IMR-90 (cell line): ENCODE data around the gene IGSF9B. TPM values are rescaled to one million over a fixed set of nuclear protein-coding genes. Genes with fewer than 3 reads are reported as not detected.

Experiments used
- ATAC-seq: fragments of 200-7000 bp; cut with Tn5 transposase; 2 replicates; pipeline ENCODE4 v1.9.1; 2020; ENCODE audit warnings: low read depth, mild to moderate bottlenecking, moderate library complexity
- BruUV-seq: library from RNA; stranded (reverse); fragments of 400-500 nt; replicated peaks from 2 replicates; lab custom pipeline; 2021; lab: Mats Ljungman, UMichigan
- CTCF ChIA-PET: fragments of 300-600 bp; formaldehyde crosslinking; extraction: SDS; loops from one replicate; lab custom pipeline; 2021; ENCODE audit warnings: antibody characterized with exemption; lab: Yijun Ruan, JAX
- POLR2A ChIA-PET: fragments of 300-600 bp; sonication (Branson Sonifier 250); formaldehyde crosslinking; loops from one replicate; lab custom pipeline; 2022; ENCODE audit warnings: antibody characterized with exemption; ENCODE audit not compliant: unreplicated experiment; lab: Charles Lee
- DNase-seq: peaks from one replicate; pipeline ENCODE4 v3.0.0; 2013
- H2AFZ ChIP-seq: replicated peaks from 2 replicates; pipeline ENCODE3; 2013; ENCODE audit warnings: low read length, mild to moderate bottlenecking; ENCODE audit not compliant: poor library complexity
- H2AK5ac ChIP-seq: 2 replicates; pipeline ENCODE4 v1.6.1; 2013; ENCODE audit warnings: low read depth, low read length, inconsistent platforms
- H2AK9ac ChIP-seq: replicated peaks from 2 replicates; pipeline ENCODE3; 2013; ENCODE audit warnings: mild to moderate bottlenecking, low read depth, low read length, moderate library complexity; ENCODE audit not compliant: poor library complexity
- H2BK120ac ChIP-seq: 2 replicates; pipeline ENCODE4 v1.6.1; 2013; ENCODE audit warnings: low read depth, low read length, inconsistent platforms
- H2BK15ac ChIP-seq: 3 replicates; pipeline ENCODE4 v1.6.1; 2013; ENCODE audit warnings: low read depth, low read length, inconsistent platforms
- H2BK20ac ChIP-seq: 2 replicates; pipeline ENCODE4 v1.6.1; 2013; ENCODE audit warnings: low read depth, mild to moderate bottlenecking, inconsistent platforms, low read length, moderate library complexity
- H2BK5ac ChIP-seq: 2 replicates; pipeline ENCODE4 v1.6.1; 2013; ENCODE audit warnings: mild to moderate bottlenecking, low read depth, low read length, inconsistent platforms; ENCODE audit not compliant: poor library complexity, severe bottlenecking
- H3K14ac ChIP-seq: replicated peaks from 2 replicates; pipeline ENCODE4 v1.6.1; 2013; ENCODE audit warnings: low read depth, low read length, inconsistent platforms
- H3K18ac ChIP-seq: 2 replicates; pipeline ENCODE4 v1.6.1; 2013; ENCODE audit warnings: low read depth, low read length, control low read depth
- H3K23ac ChIP-seq: 2 replicates; pipeline ENCODE4 v1.6.1; 2013; ENCODE audit warnings: low read depth, low read length, inconsistent platforms
- H3K27ac ChIP-seq: 2 replicates; pipeline ENCODE4 v1.5.1; 2013; ENCODE audit warnings: mild to moderate bottlenecking, control low read depth, low read length; ENCODE audit not compliant: insufficient read depth
- H3K27me3 ChIP-seq: 2 replicates; pipeline ENCODE4 v1.6.1; 2013; ENCODE audit warnings: low read length; ENCODE audit not compliant: control insufficient read depth, insufficient read depth
- H3K36me3 ChIP-seq: 2 replicates; pipeline ENCODE4 v1.6.1; 2013; ENCODE audit warnings: low read length, mixed read lengths; ENCODE audit not compliant: control insufficient read depth, insufficient read depth
- H3K4ac ChIP-seq: 2 replicates; pipeline ENCODE4 v1.6.1; 2013; ENCODE audit warnings: low read depth, low read length, inconsistent platforms
- H3K4me1 ChIP-seq: 2 replicates; pipeline ENCODE4 v1.6.1; 2013; ENCODE audit warnings: low read length, mixed read lengths; ENCODE audit not compliant: control insufficient read depth, insufficient read depth
- H3K4me2 ChIP-seq: 2 replicates; pipeline ENCODE4 v1.6.1; 2013; ENCODE audit warnings: low read depth, mild to moderate bottlenecking, control low read depth, low read length, moderate library complexity
- H3K4me3 ChIP-seq: 2 replicates; pipeline ENCODE4 v1.5.1; 2013; ENCODE audit warnings: low read depth, mild to moderate bottlenecking, control low read depth, low read length, moderate library complexity; ENCODE audit not compliant: insufficient read depth
- H3K56ac ChIP-seq: 2 replicates; pipeline ENCODE4 v1.6.1; 2013; ENCODE audit warnings: low read length, inconsistent platforms; ENCODE audit not compliant: insufficient read depth; ENCODE audit errors: extremely low read depth
- H3K79me1 ChIP-seq, 2 experiments: 2 replicates each; pipeline ENCODE4 v1.6.1; 2013; ENCODE audit warnings: low read length in 2 of 2, inconsistent platforms in 1 of 2, low read depth in 1 of 2
- H3K9ac ChIP-seq: 2 replicates; pipeline ENCODE4 v1.6.1; 2013; ENCODE audit warnings: low read depth, low read length, control low read depth
- H3K9me1 ChIP-seq: 2 replicates; pipeline ENCODE4 v1.6.1; 2013; ENCODE audit warnings: low read length, inconsistent platforms; ENCODE audit not compliant: insufficient read depth
- H3K9me3 ChIP-seq: 2 replicates; pipeline ENCODE4 v1.6.1; 2013; ENCODE audit warnings: low read length; ENCODE audit not compliant: control insufficient read depth, insufficient read depth
- H4K20me1 ChIP-seq: 2 replicates; pipeline ENCODE4 v1.6.1; 2013; ENCODE audit warnings: low read length, inconsistent platforms; ENCODE audit not compliant: insufficient read depth
- H4K5ac ChIP-seq: 2 replicates; pipeline ENCODE4 v1.6.1; 2013; ENCODE audit warnings: mild to moderate bottlenecking, low read depth, low read length, control low read depth
- H4K8ac ChIP-seq, 2 experiments: 2 replicates each; pipeline ENCODE4 v1.6.1; 2013; ENCODE audit warnings: low read depth in 2 of 2, low read length in 2 of 2, control low read depth in 1 of 2, inconsistent platforms in 1 of 2
- H4K91ac ChIP-seq: 2 replicates; pipeline ENCODE4 v1.6.1; 2013; ENCODE audit warnings: low read depth, low read length, inconsistent platforms; ENCODE audit not compliant: insufficient read depth
- BHLHE40 ChIP-seq: fragments of 150-350 bp; IDR thresholded peaks from 2 replicates; pipeline ENCODE4 v1.6.1; 2016; ENCODE audit warnings: mild to moderate bottlenecking, low read depth, low read length
- CEBPB ChIP-seq: IDR thresholded peaks from 2 replicates; pipeline ENCODE4 v1.6.1; 2012; ENCODE audit warnings: low read depth, low read length, improper control_type of control experiment
- CHD1 ChIP-seq: IDR thresholded peaks from 2 replicates; pipeline ENCODE4 v1.6.1; 2012; ENCODE audit warnings: low read depth, low read length, improper control_type of control experiment
- CTCF ChIP-seq: conservative IDR thresholded peaks from 2 replicates; pipeline ENCODE4 v1.5.1; 2012; ENCODE audit warnings: mild to moderate bottlenecking, low read depth, low read length, improper control_type of control experiment
- ELK1 ChIP-seq: fragments of 150-350 bp; IDR thresholded peaks from 2 replicates; pipeline ENCODE4 v1.6.1; 2016; ENCODE audit warnings: low read depth, mild to moderate bottlenecking, low read length, moderate library complexity, borderline replicate concordance
- FOS ChIP-seq: fragments of 150-350 bp; IDR thresholded peaks from 2 replicates; pipeline ENCODE4 v1.6.1; 2016; ENCODE audit warnings: low read depth, low read length
- MAFK ChIP-seq: IDR thresholded peaks from 2 replicates; pipeline ENCODE4 v1.6.1; 2012; ENCODE audit warnings: low read depth, low read length, improper control_type of control experiment
- MAZ ChIP-seq: IDR thresholded peaks from 2 replicates; pipeline ENCODE4 v1.6.1; 2012; ENCODE audit warnings: low read depth, mild to moderate bottlenecking, low read length, improper control_type of control experiment, moderate library complexity, borderline replicate concordance
- MXI1 ChIP-seq: IDR thresholded peaks from 2 replicates; pipeline ENCODE4 v1.6.1; 2012; ENCODE audit warnings: low read depth, mild to moderate bottlenecking, low read length, moderate library complexity, borderline replicate concordance
- NFE2L2 ChIP-seq: fragments of 150-350 bp; IDR thresholded peaks from 2 replicates; pipeline ENCODE4 v1.6.1; 2016; ENCODE audit warnings: low read depth, mild to moderate bottlenecking, low read length
- POLR2A ChIP-seq: IDR thresholded peaks from 2 replicates; pipeline ENCODE4 v1.6.1; 2012; ENCODE audit warnings: mild to moderate bottlenecking, low read depth, low read length
- RAD21 ChIP-seq: IDR thresholded peaks from 2 replicates; pipeline ENCODE4 v1.6.1; 2012; ENCODE audit warnings: low read length, improper control_type of control experiment
- RCOR1 ChIP-seq: IDR thresholded peaks from 2 replicates; pipeline ENCODE4 v1.6.1; 2012; ENCODE audit warnings: mild to moderate bottlenecking, low read length, improper control_type of control experiment; ENCODE audit not compliant: insufficient replicate concordance
- RFX5 ChIP-seq: IDR thresholded peaks from 2 replicates; pipeline ENCODE4 v1.8.0; 2012; ENCODE audit warnings: low read depth, mild to moderate bottlenecking, low read length, moderate library complexity
- SMC3 ChIP-seq: fragments of 150-350 bp; IDR thresholded peaks from 2 replicates; pipeline ENCODE4 v1.6.1; 2016; ENCODE audit warnings: low read depth, mild to moderate bottlenecking, antibody characterized with exemption, low read length, moderate library complexity
- USF2 ChIP-seq: fragments of 150-350 bp; IDR thresholded peaks from 2 replicates; pipeline ENCODE4 v1.6.1; 2017; ENCODE audit warnings: mild to moderate bottlenecking, antibody characterized with exemption, low read length, low read depth
- WGBS, 2 experiments: methylation state at CpG; one replicate each; pipeline versions ENCODE4 v1.1.5 to v1.1.7; 2013; ENCODE audit warnings: missing lambda C conversion rate in 2 of 2; ENCODE audit not compliant: insufficient read length in 1 of 2; ENCODE audit errors: extremely low coverage in 2 of 2; 5-methylcytosine and 5-hydroxymethylcytosine counted together
- dilution Hi-C: fragments of 300-500 bp; cut with HindIII; formaldehyde crosslinking; loops from one replicate; pipeline ENCODE4 v1.14.3; 2018; ENCODE audit warnings: low sequenced_read_pairs; ENCODE audit not compliant: unreplicated experiment
- in situ Hi-C: fragments of 300-500 bp; cut with MboI; formaldehyde crosslinking; loops from 3 replicates; pipeline ENCODE4 v1.14.3; 2019; ENCODE audit warnings: low sequenced_read_pairs, inconsistent platforms, mixed read lengths
- intact Hi-C: fragments of 100-400 bp; cut with micrococcal nuclease; formaldehyde crosslinking; loops from 2 replicates; pipeline ENCODE4 v1.10.0; 2022
- polyA plus RNA-seq, 3 experiments: library from polyadenylated mRNA; depleted of rRNA; stranded (reverse); fragments of >200 nt; gene quantifications; 2 replicates each; pipeline ENCODE4 v1.2.3, GENCODE V29; 2012; ENCODE audit warnings: low replicate concordance in 1 of 3
- total RNA-seq: library from RNA; depleted of rRNA; stranded (reverse); fragments of >200 nt; gene quantifications from 2 replicates; pipeline ENCODE4 v1.2.3, GENCODE V29; 2012

Gene IGSF9B
- total and polyA plus RNA-seq, 2 of the 4 experiments (the other 2 are of a cell fraction), result under 0.01 to 0.10 TPM

GRCh38 chr11:133999355-133999754, 42.6 kb upstream of the IGSF9B start:
- Histone ChIP-seq H3K4me2 (no peak overlapping the region), H3K9me1 (no peaks in the 10 kb centered on the region), H4K8ac (no peak overlapping the region), H4K20me1 (no peaks in the 10 kb centered on the region), H3K4ac (no peak overlapping the region), H3K27ac (no peak overlapping the region), H3K4me3 (no peak overlapping the region), H4K91ac (no peak overlapping the region), H2AK5ac (no peak overlapping the region), H3K27me3 (no peaks in the 10 kb centered on the region; the same call in none of the 2 replicates), H2BK20ac (no peak overlapping the region), H3K4me1 (no peaks in the 10 kb centered on the region), H3K36me3 (no peaks in the 10 kb centered on the region), H3K14ac (no peak overlapping the region), H3K9me3 (0 out of 2 replicates have a peak, but pooled peaks cover 2% of the 10 kb centered on the region), H3K56ac (no peak overlapping the region), H2AFZ (no peak overlapping the region), H2BK120ac (no peak overlapping the region), H3K18ac (no peak overlapping the region), H3K9ac (no peak overlapping the region), H2BK5ac (no peak overlapping the region), H3K23ac (no peak overlapping the region), H3K79me1 (no peaks in the 10 kb centered on the region), H2BK15ac (no peak overlapping the region), H4K5ac (no peak overlapping the region), H2AK9ac (no peak overlapping the region)
- CTCF ChIA-PET, result no interaction called here
- DNase-seq (no peak), ATAC-seq (no peak)
- WGBS, 2 experiments, result no CpG with 5 or more reads among the region's 11 CpGs
- in situ Hi-C loops (no loop called here), dilution Hi-C loops (no loop called here), intact Hi-C loops (no loop called here)
- POLR2A ChIA-PET, result no interaction called here
- BruUV-seq, result no TSS peak
- TF ChIP-seq BHLHE40, result no peak
- no peak for TF ChIP-seq FOS
- TF ChIP-seq POLR2A, result no peak
- TF ChIP-seq RAD21, result no peak
- TF ChIP-seq CHD1, result no peak
- TF ChIP-seq NFE2L2, result no peak
- no peak for TF ChIP-seq MAZ
- no peak for TF ChIP-seq RFX5
- TF ChIP-seq MAFK, result no peak
- no peak for TF ChIP-seq USF2
- no peak for TF ChIP-seq CEBPB
- TF ChIP-seq MXI1, result no peak
- no peak for TF ChIP-seq ELK1
- TF ChIP-seq SMC3, result no peak
- TF ChIP-seq RCOR1, result no peak
- no peak for TF ChIP-seq CTCF
